NOMO-1 treated with DMSO at 0.1 percent for 48 hours (cell line): ENCODE results near the gene NOD1.
"Not testable (repeated sequence)": the region's sequence is repeated elsewhere in the genome, so short reads cannot be mapped to it uniquely, and the experiment has no call there.

ENCODE experiments used
- DNase-seq: peaks from one replicate; lab custom pipeline; 2025; ENCODE audit not compliant: unreplicated experiment; lab: John Stamatoyannopoulos, UW

The NOD1 gene

GRCh38 chr7:30421647-30422196, 56.9 kb downstream of the NOD1 start:
- DNase-seq = no peak

DNA sequence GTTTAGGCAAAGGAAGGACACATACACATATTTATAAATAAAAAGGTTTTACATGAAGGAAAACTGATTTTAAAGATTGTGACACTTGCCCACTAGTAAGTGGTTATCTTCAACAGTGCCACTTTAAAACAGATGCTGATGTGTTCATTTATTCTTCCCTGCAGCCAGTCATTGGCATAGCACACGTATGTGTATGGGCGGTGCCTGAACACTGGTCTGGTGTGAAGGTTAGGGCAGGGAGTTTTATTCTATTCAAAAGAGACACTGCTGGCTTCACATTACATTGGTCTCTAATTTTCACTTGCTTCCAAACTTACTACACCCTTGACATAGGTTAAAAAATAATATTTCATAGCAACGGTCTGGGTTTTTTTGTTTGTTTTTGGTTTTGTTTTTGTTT, 57.9 kb downstream of the NOD1 start:
- no peak for DNase-seq

- DNase-seq = not testable (repeated sequence)
Observed at GRCh38 chr7:30420080-30420479, 58.5 kb downstream of the NOD1 start.

GRCh38 chr7:30413864-30414263, 64.7 kb downstream of the NOD1 start:
- no peak for DNase-seq

GRCh38 chr7:30412782-30413504, 65.6 kb downstream of the NOD1 start:
- peak; percentile 40 for DNase-seq

GRCh38 chr7:30411897-30412296, 66.7 kb downstream of the NOD1 start:
- no peak for DNase-seq

DNA sequence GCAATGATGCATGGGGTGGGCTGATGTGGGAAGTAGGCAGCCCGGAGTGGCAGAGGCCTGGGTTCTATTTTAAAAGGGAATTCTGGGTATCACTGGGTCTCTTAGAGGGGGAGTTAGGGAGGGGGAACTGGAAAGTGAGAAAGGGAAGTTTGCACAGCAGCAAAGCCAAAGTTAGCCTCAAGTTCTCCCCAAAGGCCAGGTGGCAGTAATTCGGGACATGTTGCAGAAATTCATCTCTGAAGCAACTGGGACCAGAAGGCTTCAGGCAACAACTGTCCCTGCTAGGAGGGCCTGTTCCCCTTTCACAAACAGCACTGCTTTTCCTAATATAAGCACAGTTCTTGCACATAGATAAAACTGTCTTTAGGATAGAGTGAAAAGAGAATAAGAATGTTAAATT, 67.4 kb downstream of the NOD1 start:
- DNase-seq = peak; percentile 71

DNA sequence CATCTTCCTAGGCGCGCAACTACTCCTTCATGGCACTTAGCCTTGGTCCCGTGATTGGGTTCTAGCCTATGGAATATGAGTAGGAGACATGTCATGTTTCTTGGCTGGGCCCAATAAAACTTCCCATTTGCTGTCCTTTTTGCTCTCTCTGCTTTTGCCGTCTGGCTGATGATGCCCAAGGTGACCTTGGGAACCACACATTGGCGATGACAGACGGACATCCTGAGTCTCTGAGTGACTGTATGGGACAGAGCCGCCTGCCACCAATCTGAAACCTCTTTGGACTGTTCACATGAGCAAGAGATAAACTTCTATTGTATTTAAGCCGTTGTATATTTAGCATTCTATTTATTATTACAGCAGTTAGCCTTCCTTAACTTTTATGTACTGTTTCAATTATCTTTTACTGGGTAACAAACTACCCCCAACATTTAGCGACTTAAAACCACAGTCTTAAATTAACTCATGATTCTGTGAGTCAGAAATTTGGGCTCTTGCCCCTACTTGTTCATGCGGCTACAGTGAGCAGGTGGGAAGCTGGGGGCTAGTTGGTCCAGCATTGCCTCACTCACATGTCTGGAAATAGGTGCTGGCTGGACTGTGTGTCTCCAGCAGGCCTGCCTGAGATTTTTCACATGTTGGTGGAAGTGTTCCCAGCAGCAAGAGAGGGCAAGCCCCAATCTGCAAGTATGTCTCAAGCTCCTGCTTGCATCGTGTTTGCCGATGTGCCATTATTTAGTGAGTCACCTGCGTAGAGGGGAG, 71.7 kb downstream of the NOD1 start:
- DNase-seq = peak; percentile 59

GRCh38 chr7:30405179-30405578, 73.4 kb downstream of the NOD1 start:
- DNase-seq = no peak

DNA sequence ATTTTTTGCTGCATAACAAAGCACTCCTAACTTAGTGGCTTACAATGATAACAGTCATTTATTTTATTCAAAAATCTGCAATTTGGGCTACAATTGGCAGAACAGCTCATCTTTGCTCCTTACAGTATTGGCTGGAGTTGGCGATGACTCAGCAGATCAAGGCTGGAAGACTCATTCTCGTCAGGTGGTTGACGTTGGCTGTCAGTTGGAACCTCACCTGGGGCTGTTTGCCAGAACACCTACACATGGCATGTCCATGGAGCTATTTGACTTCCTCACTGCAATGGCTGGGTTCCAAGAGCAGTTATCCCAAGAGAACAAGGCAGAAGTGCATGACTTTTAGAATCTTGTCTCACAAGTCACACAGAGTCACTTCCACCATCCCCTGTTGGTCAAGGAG, 75.1 kb downstream of the NOD1 start:
- no peak for DNase-seq

GRCh38 chr7:30396389-30396788, 82.2 kb downstream of the NOD1 start:
- DNase-seq = no peak

GRCh38 chr7:30395676-30396075, 82.9 kb downstream of the NOD1 start:
- no peak for DNase-seq

GRCh38 chr7:30391806-30392205, 86.8 kb downstream of the NOD1 start:
- DNase-seq = no peak

DNA sequence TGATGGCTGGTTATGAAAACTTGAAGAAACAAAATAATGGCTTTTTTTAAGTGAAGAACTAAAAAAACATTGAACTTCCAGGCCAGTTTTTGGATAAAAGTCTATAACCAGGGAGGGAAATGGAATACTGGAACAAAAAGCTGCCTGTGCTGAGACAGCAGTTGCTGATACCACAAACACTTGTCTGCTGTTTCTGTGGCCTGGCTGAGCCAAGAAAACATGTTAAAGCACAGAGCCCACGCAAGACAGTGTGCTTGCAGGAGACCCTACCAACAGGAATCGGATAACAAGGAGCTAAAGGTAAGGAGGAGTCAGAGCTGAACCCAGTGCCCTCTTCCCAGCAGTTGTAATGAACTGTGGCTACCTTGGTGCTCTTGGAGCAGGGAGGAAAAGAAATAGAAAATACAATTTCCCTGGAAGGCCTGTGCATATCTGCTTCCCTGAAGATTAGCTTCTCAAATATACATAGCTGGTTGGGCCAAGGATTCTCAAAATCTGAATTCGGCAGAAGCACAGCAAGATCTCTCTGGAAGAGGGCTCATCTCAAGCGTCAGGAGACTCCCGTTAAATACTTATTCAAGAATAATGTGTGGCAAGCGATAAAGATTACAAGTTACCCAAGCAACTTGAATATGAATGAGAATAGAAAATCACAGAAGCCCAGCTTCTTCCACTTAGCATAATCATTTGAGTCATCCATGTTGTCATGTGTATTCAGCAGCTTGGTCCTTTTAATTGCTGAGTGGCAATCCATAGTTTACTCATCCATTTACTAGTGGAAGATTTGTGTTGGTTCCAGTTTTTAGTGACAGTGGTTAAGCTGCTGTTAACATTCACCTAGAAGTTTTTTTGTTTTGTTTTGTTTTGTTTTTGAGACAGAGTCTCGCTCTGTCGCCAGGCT, 87.6 kb downstream of the NOD1 start:
- no peak for DNase-seq

DNA sequence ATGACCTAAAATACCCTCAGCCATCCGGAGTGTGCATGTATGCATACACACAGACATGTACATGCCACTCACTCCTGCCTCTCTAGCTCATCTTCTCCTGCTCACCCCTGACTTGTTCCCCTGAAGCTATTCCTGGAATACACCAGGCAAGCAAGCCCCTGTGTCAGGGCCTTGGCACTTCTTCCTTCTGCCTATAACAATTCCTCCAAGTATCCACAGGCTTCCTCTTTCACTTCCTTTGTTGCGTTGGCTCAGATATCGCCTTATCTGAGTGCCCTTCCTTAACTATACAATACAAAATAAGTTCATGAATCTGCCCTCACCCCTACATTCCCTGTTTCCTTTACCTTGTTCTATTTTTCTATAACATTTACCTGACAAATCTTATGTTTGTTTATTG, 88.8 kb downstream of the NOD1 start:
- peak; percentile 36 for DNase-seq

DNA sequence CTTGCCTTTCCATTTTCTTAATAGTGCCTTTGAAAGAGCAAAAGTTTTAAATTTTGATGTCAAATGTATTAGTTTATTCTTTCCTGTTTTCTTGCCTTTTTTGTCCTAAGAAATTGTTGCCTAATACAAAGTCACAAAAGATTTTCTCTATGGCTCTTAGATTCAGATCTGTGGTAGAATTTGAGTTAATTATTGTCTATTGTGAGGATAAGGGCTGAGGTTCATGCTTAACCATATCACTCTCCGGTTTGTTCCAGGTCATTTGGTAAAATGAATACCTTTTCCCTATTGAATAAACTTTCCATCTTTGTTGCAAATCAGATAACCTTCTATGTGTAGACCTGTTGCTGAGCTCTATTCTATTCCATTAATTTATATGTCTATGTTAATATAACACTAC, 96.0 kb downstream of the NOD1 start:
- DNase-seq = no peak

GRCh38 chr7:30380824-30381223, 97.8 kb downstream of the NOD1 start:
- not testable (repeated sequence) for DNase-seq

DNA sequence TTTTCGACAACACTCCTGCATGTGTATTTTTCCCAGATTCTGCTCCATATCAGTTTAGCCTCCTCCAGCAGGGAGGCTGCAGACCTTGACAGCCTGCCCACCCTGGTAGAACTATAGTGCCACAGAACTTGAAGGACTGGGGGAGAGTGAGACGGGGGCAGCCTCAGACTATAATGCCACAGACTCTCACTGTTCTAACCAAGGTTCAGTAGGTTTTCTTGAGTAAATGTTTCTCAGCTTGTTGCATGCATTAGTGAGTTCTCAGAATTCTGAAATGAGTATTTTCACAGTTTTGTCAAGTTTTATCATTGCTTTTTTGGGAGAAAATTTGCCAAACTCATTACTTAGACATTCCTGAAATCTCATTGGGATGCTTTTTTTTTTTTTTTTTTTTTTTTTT, 98.3 kb downstream of the NOD1 start:
- DNase-seq = no peak

GRCh38 chr7:30379741-30380140, 98.8 kb downstream of the NOD1 start:
- DNase-seq = no peak

- DNase-seq = no peak
Observed at GRCh38 chr7:30379131-30379530, 99.5 kb downstream of the NOD1 start.

GRCh38 chr7:30378275-30378674, 100.3 kb downstream of the NOD1 start:
- no peak for DNase-seq
